NCI-H748 treated with DMSO at 0.1 percent for 48 hours (cell line): Measurements from ENCODE around the gene FLACC1.
"Not testable (repeated sequence)": the region's sequence is repeated elsewhere in the genome, so short reads cannot be mapped to it uniquely, and the experiment has no call there.

Experiments
- DNase-seq: peaks from one replicate; lab custom pipeline; 2025; lab: John Stamatoyannopoulos, UW

FLACC1 gene

GRCh38 chr2:201254081-201254730 lies 102.9 kb downstream of the FLACC1 start:
- DNase-seq: no peak

- no peak for DNase-seq
These were observed 106.4 kb downstream of the FLACC1 start for GRCh38 chr2:201250741-201251140.

GRCh38 chr2:201249889-201250288 lies 107.3 kb downstream of the FLACC1 start:
- DNase-seq: no peak

DNA sequence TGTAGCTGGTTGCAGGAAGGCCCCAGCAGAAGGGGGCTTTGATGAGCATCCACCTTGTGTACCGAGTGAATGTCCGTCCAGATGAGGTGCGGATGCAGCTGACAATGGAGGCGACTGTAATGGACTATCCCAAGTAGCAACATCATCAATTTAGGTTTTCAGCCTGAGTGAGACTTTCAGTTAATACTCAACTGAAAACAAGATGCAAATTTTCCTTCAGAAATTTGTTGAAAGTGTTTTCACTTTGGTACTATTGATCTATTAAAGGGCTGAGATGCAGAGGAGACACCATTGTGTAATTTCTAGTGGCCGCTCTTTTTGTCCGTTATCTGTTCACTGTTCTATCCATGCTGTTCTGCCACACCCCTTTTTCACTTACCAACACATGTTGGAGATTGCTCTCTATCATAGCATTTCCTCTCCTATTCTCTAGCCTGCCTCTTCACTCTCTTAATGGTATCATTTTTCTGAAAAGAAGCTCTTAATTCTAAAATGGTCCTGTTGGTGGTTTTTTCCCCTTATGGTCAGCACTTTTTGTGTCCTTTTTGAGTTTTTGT lies 108.8 kb downstream of the FLACC1 start:
- no peak for DNase-seq

DNA sequence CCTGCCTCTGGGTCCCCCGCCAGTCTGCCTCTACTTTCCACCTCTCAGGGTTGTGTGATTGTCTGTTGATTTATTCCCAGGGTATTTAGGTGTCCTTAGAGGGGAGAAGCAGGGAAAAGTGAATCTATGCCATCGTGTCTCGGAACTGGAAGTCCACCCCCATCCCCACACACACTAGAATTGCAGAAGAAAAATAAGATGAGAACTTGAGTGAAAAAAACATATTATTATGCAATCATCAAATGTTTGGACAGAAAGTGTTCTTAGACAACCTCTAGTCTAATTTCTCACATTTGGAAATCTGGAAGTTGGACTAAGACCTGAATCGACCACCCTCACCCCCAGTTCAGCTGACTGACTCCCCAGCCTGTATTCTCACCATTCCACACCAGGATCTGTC lies 110.9 kb downstream of the FLACC1 start:
- DNase-seq: no peak

- DNase-seq: no peak
These were observed 112.3 kb downstream of the FLACC1 start for GRCh38 chr2:201244829-201245228.

- DNase-seq: no peak
These were observed 114.4 kb downstream of the FLACC1 start for GRCh38 chr2:201242571-201243277.

GRCh38 chr2:201239167-201239935 lies 117.8 kb downstream of the FLACC1 start:
- DNase-seq: not testable (repeated sequence)
